Measurements from ENCODE around the gene IL21R.
"Not testable (repeated sequence)": the region's sequence is repeated elsewhere in the genome, so short reads cannot be mapped to it uniquely, and the experiment has no call there.

The IL21R gene

DNA sequence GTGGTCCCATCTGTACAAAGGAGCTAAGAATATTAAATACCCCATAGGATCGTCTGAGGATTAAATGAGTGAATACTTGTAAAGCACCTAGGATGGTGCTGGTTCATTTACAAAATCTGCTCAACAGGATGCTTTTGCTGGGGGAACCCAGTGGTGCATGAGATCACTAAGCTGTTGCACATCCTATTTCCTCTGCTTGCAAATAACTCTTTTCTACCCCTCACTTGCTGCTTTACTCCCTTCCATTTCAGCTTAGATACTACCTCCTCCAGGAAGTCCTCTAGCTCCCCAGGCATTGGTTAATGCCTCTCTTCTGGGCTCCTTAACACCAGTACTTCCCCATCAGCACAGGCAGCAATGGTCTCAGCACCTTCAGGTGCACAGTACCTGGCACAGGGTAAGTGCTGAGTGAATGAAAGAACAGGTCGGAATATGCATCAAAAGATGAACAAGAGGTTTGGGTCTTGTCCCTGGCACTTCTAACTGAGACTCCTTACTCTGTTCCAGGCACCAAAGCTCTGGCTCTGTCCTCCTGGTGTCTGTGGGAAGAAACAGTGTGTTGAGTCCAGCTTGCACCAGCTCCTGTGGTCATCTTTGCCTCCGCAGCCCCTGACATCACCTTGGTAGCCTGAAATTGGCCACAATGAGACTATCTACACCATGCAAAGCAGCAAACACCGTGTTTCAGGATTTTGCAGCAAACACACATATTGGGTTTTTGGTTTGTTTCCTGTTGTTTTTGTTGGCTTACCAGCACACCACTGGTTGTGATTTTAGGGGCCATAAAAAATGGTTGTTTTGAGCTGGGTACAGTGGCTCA is 24.1 kb upstream of the IL21R start:
- no peak for DNase-seq

DNA sequence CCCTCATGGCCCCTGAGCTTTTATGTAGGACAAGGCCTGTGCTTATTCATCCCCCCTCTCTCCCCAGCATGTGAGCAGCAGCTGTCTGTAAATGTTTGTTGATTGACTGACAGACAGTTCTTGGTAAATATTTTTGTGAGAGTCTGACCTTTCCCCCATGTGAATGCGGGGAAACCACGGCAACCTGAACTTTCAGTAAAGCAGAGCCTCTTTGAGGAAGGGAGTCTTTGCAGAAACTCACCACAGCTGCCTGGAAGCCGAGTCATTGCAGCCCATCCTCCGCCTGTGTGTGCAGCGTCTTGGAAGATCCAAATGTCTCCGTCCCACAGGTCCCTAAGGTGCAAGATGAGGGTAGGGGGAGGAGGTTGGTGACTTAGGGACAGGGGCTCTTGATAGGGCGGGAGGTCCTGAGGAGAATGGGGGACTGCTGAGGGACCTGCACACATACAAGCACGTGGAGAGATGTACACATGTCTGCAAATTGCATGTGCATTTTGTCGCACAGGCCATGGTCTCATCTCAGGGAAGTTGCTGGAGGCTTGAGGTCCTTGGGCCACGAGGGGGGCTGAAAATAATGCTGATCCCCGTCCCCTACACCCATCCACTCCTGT is 23.0 kb upstream of the IL21R start:
- DNase-seq, result no peak

DNA sequence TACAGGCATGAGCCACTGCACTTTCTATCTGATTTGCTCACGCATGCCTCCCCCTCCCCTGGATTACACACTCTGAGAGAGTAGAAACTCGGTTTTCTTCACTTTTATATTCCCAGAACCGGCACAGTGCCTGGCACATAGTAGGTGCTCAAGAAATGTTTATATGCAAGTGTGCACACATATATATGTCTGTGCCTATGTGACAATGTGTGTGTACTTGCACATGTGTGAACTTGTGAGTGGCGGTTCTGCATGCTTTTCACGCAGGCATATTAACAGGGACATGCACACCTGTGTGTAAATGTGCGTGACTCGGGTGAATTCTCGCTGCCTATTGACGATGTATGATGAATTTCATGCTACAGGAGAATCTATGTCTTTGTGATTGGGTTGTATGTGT is 22.1 kb upstream of the IL21R start:
- no peak for DNase-seq

DNA sequence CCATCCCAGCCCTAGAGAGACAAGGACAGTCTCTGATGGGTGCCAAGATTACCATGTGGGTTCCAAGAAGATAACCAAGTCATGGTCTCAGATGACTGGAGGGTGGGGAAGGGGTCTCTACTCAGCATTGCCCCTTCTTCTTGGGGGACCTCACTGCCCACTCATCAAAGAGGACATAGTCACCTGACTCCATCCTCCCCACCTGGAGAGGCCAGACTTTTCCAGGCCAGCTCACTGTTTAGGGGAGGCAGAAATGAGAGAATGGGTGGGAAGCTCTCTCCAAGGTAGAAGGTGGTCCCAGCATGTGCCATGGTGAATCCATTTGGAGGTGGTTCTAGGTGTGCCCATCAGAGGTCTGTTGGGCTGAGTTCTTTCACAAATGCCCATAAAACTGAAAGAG is 20.7 kb upstream of the IL21R start:
- no peak for DNase-seq

DNA sequence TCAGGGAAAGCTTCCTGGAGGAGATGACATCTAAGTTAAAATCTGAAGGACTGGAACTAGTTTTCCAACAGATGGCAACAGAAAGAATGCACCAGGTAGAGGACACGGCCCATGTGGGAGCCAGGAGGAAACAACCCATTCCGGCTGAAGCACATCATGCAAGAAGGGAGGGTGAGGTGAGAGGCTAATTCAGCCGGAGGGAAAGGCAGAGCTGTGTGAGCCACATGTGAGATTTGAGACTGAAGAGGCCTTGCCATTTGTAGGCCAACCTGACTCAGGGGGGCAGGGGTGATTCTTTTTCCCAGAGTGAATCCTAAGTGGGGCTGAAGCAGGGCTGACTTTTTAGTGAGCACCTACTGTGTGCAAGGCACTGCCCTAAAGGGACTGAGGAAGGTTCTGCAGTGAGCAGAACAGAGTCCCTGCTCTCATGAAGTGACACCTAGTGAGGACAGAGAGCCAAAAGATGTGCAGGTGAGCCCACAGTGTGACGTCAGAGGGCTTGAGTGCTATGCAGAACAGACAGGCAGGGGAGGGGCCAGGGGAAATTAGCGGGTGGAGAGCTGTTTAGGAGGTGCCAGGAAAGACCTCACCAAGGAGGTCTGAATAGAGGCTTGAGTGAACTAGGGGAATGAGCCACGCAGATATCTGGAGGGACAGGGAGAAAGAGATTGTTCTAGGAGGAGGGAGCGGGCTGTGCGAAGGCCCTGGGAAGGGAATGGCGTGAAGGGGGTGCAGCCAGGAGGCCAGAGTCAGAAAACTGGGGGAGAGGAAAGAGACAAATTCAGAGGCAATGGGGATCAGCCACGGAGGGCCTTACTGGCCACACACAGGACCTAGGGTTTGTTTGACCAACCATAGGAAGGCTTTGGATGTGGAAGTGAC is 19.8 kb upstream of the IL21R start:
- DNase-seq, result no peak

DNA sequence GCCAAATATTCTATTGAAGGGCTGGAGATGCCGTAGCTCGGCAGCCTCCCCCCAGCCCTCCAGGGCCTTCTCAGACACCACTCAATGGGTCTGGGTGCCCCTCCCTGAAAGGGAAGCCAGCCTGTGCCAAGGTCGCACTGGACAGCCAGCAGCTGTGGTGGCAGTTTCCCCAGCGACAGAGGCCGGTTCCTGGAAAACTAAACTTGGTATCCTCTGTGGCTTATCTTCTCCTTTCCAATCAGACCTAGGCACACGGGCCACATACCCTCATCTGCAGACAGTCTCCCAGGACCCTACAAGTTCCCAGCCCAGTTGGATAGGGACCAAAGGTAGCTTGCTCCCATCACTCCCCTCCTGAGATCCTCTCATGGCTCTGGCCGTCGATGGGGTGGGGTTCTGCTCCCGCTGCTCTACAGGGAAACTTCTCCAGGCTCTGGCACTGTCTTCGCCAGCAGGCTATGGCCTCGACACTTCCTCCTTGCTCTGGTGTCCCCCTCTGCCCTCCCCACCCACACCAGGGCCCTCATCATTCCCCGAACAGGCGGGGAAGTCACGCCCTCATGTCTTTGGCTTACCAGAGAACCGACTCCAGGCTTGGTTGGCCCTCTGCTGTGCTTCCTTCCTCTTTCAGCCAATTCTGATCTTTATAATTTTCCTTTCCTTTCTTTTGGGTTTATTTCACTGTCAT is 18.3 kb upstream of the IL21R start:
- no peak for DNase-seq

DNA sequence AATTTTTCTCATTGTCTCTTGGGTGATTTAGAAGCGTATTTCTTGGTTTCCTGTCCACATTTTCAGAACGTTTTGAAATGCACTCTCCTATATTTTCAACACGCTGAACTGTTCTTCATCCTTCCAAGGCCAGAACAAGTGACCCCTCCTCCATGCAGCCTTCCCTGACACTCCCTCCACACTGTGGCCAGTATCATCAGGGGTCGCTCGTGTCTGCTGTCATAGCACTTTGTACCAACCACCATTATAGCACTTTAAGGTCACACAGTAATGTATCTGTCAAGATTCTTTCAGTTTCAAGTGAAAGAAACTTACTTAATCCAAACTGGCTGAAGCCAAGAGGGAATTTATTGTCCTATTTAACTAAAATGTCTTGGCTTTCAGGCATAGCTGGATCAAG is 17.5 kb upstream of the IL21R start:
- no peak for DNase-seq

DNA sequence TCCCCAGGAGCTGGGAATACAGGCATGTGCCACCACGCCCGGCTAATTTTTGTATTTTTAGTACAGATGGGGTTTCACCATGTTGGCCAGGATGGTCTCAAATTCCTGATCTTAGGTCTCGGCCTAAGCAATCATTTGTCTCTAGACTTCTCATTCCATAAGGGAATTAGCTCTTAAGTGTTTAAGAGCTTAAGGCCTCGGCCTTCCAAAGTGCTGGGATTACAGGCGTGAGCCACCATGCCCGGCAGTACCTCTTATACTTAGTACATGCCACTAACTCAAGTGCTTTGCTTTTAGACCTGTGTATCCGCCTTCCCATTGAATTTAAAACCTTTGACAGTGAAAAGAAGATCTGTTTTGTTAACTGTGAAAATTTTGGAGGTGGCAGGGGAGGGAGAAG is 16.6 kb upstream of the IL21R start:
- DNase-seq, result no peak

DNA sequence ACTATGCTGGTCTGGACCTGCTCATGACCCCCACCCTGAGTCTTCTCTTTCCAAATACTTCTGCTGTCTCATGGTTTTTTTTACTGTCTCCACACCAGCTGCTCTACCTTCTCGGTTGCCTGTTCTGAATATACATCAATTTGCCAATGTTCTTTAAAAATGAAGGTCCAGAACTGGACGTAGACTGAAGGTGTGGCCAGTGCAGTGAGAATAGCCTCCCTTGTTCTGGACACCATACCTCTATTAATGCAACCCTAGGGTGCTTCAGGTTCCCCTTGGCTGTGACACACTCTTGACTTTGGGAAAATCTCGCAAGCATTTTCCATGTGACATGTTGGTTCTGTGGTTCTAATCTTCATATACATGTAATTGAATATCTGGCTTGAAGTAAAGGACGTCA is 15.3 kb upstream of the IL21R start:
- no peak for DNase-seq

DNA sequence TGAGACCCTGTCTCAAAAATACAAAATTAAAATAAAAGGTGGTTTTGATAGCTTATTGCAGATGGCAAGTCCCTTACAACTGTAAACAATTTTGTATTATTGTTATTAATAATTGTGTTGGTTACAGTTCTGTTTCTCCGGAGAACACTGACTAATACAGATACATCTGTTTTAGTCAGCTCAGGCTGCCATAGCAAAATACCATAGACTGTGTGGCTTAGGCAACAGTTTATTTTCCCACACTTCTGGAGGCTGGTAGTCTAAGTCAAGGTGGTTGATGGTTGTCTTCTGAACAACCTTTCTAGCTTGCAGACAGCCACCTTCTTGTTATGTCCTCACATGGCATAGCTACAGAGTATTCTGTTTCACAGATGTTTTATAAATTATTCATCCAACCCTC is 14.2 kb upstream of the IL21R start:
- no peak for DNase-seq

DNA sequence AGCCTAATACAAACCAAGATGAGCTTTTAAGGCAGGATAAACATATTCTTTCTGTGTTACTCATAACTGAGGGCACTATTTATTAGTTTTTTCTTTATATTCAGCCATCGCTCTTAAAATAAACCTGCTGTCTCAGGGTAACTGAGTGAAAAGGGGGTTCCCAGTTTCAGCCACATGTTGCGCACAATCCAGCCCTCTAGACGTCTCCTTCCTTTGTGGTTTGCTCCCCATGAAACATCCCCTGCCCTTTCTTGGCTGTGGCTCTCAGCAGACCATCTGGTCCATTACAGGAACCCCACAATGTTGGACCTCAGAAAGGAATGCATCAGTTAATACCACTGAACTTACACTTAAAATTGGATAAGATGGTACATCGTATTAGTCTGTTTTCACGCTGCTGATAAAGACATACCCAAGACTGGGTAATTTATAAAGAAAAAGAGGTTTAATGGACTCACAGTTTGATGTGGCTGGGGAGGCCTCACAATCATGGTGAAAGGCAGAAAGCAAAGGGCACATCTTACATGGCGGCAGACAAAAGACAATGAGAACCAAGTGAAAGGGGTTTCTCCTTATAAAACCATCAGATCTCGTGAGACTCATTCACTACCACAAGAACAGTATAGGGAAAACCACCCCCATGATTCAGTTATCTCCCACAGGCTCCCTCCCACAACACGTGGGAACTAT is 12.6 kb upstream of the IL21R start:
- no peak for DNase-seq

DNA sequence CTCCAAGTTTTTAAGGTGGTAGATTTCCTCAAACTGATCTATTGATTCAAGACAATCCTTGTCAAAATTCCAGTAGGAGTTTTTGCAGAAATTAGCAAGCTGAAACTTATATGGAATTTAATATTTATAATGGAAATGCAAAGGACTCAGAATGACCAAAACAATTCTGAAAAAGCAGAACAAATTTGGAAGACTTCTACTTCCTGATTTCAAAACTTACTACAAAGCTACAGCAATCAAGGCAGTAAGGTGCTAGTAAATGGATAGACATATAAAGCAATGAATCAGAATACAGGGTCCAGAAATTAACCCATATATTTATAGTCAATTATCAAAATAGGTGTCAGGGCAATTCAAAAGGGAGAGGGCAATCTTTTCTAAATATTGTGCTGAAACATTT is 11.8 kb upstream of the IL21R start:
- no peak for DNase-seq

DNA sequence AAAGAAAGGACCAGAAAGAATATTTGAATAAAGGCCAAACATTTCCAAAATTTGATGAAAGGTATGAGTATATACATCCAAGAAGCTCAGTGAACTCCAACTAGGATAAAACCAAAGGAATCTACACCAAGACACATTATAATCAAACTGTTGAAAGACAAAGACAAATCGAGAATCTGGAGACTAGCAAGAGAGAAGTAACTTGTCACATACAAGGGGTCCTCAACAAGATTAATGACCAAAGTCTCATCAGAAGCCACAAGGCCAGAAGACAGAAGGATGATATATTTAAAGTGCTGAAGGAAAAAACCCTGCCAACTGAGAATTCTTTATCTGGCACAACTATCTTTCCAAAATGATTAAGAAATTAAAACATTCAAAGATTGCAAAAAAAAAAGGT is 9.3 kb upstream of the IL21R start:
- no peak for DNase-seq

DNA sequence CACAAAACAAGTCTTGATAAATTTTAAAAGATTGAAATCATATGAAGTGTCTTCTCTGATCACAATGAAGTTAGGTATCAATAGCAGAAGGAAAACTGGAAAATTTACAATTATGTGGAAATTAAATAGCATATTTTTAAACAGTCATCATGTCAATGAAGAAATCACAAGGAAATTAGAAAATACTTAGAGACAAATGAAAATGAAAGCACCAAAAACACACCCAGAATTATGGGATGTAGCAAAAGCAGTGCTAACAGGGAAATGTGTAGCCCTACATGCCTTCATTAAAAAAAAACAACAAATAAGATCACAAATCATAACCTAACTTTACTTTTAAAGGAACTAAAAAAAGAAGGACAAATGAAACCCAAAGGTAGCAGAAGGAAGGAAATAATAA is 7.5 kb upstream of the IL21R start:
- DNase-seq, result no peak

DNA sequence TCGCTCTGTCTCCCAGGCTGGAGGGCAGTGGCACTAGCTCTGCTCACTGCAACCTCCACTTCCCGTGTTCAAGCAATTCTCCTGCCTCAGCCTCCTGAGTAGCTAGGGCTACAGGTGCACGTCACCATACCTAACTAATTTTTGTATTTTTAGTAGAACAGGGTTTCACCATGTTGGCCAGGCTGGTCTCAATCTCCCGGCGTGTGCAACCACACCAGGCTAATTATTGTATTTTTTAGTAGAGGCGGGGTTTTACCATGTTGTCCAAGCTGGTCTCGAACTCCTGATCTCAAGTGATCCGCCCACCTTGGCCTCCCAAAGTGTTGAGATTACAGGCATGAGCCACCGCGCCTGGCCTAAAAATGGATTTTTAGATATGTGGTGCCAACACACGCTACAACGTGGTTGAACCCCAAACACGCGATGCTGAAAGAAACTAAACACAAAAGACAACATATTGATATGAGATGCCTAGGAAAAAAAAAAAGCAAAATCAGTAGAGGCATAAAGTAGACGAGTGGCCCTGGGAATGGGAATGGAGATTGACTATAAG is 3.6 kb upstream of the IL21R start:
- DNase-seq, result not testable (repeated sequence)

DNA sequence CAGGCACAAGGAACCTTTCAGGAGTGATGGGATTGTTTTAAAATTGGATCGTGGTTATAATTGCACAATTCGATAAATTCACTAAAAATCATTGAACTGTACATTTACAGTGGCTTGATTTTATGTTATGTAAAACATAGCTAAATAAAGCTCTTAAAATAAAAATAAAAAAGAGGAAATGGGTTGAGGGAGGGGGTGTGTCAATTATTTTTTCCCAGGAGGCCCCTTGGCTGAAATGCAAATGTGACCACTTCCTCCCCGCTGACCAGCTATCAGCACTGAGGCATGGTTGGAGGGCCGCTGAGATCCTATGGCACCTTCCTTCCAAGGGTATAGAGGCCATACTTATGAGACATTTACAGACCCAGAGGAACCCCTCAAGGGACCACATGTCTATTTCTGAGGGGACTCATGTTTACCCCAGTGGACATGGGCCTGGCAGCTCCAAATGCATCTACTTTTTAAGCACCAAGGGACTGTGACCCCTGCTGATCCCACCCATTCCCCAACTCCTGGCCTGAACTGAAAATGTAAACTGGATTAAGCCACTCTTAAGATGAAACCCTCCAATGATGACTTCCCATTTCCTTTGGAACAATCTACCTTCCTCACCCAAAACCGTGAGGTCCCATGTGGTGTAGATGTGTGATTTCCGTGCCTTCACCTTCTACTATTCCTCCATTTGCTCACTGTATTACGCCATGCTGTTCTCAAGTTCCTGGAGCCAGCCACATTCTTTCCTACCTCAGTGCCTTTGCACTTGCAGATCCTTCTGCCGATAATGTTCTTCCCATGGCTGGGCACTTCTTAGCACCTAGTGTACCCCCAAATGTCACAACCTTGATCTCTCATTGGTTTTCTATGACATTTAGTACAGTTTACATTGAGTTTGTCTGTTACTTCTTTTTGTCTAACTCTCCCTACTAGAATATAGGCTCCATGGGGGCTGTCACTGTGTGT is 2.8 kb upstream of the IL21R start:
- no peak for DNase-seq

DNA sequence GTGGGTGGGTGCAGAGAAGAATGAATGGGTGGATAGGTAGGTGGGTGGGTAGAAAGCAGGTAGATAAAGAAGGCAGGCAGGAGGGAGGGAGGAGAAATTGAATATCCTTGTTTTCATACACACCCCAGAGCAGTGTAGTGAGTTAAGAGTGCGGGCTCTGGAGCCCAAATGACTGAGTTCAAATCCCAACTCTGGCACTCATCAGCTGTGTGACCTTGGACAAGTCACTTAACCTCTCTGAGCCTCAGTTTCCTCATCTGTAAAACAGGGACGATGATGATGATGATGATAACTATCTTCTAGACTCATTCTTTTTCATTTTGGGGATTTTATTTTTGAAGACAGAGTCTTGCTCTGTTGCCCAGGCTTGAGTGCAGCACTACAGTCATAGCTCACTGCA is 2.0 kb upstream of the IL21R start:
- no peak for DNase-seq

DNA sequence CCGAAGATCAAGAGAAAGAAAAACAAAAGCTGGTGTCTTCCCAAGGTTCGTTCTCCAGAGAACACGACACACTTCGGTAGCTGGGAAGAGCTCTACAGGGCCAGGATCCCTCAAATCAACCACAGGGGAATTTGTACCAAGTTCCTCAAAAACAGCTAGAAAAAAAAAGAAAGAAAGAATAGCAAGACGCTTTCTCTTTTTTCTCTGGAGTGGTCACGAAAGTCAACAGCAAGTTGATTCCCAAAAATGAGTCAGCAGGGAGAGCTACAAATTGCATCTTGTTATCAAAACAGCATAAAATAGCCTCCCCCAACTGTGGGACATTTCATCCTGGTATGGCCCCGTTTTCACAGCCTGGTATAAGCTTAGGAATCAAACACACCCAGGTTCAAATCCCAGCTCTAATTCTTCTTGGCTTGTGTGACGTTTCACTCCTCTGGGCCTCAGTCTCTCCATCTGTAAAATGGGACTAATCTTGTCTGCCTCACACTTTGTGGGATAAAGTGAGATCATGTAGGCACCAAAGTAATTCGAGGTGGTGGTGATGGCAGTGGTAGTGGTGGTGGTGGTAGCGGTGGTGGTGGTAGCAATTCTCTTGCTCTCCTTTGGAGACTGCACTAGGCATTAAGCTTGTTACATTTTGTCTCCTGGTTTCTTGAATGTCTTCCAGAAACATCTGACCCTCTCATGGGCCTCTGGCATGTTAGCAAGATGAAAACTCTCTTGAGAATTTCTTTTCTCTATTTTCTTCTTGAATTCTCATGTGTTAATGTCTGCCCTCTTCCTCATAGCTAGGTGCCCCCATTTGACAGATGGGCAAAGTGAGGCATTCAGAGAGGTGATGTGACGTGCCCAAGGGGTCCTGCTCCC is 988 bp upstream of the IL21R start:
- no peak for DNase-seq

DNA sequence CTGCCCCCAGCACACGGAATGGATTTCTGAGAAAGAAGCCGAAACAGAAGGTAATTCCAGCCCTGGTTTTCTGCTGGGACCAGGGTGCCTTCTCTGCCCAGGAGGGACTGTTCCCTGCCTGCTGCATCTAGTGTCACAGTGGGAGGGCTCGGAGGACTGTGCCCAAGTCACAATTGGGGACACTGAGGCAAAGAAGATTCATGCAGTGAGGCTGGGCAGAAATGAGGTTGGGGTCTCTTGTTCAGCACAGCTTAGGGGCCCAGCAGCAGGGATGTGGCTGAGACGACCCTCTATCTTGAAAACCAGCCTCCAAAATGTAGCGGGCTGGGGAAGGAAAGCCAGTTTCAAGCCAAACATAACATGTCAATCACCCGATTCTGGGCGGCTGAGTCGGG is 592 bp downstream of the IL21R start:
- no peak for DNase-seq

DNA sequence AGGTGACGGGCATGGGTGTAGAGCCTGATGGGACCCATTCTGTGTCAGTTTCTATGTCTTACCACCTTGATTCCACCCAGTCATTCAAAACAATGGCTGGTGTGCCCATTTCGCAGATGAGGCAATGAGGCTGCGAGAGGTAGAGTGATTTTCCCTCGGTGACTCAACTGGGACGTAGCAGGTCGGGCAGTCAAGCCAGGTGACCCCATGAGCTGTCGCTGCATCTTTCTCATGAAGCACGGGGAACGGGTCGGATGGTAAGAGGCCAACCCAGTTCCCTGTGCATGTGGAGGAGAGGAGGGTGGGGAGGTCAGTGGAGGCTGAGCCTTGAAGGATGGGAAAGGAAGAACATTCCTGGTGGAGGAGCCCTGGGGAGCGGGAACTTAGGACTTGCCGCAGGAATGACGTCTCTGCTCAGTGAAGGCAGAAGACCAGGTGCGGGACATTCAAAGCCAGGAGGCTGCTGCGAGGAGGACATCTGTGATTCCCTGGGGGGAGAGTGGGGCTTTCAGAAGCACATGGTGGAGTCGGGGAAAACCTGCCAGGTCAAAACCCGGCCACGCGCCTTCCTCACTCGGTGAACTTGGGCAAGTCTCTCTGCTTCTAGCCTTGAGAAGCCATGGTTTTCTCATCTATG is 1.1 kb downstream of the IL21R start:
- no peak for DNase-seq
